Transverse colon (tissue), 3 donors: ENCODE measurements around the gene PTPRR.

Source experiments
- CTCF ChIP-seq, 5 experiments: fragments of 200-600 bp in 3 of 5; fragments of 450-650 bp in 2 of 5; sonication (generic) in 3 of 5; IDR thresholded peaks; 1 replicate in 2 of 5; 2 replicates in 3 of 5; pipeline ENCODE4 v1.5.1; 2016 to 2017; ENCODE audit warnings: antibody characterized with exemption in 5 of 5, inconsistent platforms in 3 of 5, mild to moderate bottlenecking in 2 of 5, moderate library complexity in 1 of 5
- POLR2A ChIP-seq: fragments of 450-650 bp; IDR thresholded peaks from one replicate; pipeline ENCODE4 v1.6.1; 2016; ENCODE audit warnings: antibody characterized with exemption, mild to moderate bottlenecking, moderate library complexity

- TF ChIP-seq CTCF (IDR thresholded peaks at IDR 0.05) (no peak), POLR2A (no peak)
Measured at GRCh38 chr12:70835948-70836347, 84.6 kb downstream of the PTPRR start.
